ENCODE data around the gene RAB22A.

The RAB22A gene

GRCh38 chr20:58309591-58310290 is at the start of gene RAB22A:
RAB22A (plus strand) TSS chr20:58309715; CDS start chr20:58309977, 262 bp downstream.
- DNase-seq = peak; percentile 40

DNA sequence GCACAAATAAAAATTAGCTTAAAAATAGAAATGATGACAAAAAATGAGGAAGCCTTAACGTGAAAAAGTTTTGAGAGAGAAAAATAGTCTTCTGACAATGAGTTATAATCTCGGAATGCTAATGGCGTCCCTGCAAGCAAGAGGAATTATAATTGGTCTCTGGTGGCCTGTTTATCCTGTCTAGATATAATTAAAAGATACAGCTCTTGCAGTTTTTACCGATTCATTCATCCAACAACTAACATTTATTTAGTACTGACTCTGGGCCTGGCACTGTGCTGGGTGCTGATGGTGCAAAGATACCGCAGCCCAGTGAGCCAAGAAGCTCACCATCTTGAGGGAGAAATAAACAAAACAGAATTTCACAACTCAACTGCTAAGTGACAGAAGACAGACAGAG is 49.5 kb upstream of the RAB22A start:
- DNase-seq = no peak

GRCh38 chr20:58261660-58262059 is 47.9 kb upstream of the RAB22A start:
- no peak for DNase-seq

GRCh38 chr20:58264271-58264670 is 45.2 kb upstream of the RAB22A start:
- no peak for DNase-seq

DNA sequence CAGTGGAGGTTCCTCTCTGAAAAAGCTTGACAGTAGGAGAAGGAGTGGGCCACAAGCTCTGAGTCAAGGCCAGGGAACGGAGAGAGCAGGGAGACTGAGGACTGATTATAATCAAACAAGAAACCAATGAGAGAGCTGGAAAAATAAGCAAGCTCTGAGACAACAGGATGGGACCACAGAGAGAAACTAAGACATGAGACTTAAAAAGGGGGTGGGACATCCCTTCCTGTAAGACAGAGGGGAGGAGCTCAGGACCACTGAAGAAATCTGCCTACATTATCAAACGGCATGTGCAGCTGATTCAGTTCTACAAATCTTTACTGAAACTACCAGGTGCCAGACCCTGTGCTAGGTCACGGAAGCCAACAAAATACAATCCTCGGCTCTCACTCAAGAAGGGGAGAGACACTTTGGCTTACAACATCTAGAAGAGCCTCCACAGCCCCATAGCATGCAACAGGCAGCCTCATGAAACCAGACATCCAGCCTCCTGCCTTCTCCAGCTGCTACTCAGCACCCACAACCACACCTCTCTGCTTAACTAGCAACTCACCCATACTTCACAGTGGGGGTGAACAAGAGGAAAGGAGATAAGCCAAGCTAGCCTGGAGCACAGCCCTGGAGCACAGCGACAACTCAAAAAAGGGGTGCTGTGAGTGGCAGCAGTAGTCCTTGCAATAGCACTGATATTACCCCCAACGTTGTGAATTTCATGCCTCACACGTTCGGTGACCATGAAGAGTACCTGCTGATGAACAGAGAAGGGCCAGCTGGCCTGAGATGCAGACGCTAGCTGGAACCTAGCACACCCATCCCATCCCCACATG is 41.9 kb upstream of the RAB22A start:
- DNase-seq = no peak

DNA sequence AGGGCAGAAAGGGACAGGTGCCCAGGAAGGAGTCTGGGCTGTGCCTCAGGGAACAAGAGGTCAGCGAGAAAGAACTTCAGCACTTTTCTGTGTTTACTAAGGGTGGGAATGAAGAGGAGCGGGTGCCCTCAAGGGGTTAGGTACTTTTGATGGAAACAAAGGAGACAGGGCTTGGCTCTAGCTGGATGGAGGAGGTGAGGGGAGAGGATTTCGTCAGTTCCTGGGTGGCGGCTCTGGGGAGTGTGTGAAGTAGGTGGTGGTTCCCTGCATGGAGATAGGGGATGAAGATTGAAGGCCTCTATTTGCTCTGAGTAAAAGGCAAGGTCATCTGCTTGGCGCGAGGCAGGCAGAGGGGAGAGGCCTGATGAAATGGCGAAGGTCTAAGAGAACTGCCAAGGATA is 41.1 kb upstream of the RAB22A start:
- no peak for DNase-seq

DNA sequence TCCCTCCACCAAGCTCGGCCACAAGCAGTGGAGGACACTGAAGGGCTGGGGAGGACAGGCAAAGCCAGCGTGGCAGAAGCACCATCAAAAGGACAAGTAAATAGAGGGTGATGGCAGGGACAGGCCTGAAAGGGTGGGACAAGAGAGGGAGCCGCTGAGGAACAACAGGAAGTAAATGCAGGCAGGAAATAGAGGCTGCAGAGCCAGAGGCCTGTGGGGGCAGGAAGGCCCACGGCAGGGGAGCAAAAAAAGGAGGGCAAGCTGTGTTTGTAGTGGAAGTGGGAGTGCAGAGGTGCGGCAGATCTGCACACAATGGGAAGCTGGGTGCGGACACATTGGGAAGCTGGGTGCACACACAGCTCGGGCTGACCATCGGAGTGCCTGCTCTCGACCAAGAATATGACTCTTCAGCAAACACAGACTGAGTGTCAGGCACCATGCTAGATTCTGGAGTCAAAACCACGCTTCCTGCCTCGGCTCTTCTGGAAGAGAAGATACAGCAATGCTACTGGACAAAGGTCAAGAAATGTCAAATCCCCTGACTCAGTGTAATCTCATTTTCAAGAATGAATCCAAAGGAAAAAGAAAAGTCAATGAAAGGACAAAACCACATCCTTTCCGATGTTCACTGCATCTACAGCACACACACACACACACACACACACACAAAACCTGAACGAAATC is 40.4 kb upstream of the RAB22A start:
- DNase-seq = no peak

DNA sequence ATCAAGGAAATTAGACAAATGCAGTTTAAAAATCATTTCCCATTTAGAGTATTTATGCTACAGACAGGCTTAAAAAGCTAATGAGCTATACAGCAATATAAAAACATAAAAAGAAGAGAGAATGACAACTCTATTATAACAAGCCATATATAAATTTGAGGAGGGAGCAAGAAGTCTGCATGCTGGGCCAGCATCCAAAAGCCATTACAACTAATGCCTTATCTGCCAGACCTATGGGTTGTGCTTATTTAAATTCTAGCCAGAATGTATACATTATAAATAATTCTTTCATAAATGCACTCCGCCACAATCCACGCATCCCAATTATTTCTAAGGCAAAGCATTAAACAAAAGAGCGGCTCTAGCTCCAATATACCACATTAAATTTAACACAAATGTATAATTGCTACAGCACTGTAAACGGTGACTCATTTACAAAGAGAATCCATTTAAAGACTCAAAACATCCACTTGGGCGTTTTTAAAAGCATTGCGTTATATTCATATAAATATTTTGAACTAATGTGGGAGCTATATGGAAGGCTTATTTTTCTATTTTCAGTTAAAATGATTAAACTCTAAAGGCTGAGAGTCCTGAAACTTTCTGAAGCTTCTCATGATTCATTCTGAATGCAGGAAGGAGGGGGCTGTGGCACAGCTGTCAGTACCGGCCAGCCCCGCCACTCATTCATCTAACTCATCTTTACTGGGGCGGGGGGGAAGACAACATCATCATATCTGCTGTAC is 37.7 kb upstream of the RAB22A start:
- peak; percentile 54 for DNase-seq

DNA sequence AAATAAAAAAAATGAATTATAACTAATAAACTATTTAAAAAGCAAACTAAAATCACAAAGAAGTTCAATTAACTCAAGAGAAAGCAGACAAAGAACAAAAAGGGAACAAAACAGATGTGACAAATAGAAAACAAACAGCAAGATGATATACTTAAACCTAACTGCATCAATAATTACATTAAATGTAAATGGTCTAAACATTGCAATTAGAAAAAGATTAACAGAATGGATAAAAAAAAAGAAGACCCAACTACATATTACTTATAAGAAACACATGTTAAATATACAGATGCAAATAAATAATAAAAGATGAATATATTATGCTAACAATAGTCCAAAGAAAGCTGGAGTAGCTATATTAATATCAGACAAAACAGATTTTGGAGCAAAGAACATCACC is 35.1 kb upstream of the RAB22A start:
- DNase-seq = no peak

DNA sequence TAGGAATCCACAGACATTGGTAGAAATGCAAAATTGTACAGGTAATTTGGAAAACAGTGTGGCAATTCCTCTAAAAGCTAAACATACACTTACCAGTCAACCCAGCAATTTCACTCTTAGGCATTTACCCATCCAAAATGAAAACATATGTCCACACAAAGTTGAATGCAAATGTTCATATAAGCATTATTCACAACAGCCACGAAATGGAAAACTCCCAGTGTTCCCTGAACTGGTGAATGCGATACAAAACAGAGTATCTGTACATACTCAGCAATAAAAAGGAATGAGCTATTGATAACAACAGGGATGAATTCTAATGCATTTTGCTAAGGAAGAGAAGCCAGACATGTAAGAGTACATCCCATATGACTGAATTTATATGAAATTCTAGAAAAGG is 32.4 kb upstream of the RAB22A start:
- DNase-seq = no peak

DNA sequence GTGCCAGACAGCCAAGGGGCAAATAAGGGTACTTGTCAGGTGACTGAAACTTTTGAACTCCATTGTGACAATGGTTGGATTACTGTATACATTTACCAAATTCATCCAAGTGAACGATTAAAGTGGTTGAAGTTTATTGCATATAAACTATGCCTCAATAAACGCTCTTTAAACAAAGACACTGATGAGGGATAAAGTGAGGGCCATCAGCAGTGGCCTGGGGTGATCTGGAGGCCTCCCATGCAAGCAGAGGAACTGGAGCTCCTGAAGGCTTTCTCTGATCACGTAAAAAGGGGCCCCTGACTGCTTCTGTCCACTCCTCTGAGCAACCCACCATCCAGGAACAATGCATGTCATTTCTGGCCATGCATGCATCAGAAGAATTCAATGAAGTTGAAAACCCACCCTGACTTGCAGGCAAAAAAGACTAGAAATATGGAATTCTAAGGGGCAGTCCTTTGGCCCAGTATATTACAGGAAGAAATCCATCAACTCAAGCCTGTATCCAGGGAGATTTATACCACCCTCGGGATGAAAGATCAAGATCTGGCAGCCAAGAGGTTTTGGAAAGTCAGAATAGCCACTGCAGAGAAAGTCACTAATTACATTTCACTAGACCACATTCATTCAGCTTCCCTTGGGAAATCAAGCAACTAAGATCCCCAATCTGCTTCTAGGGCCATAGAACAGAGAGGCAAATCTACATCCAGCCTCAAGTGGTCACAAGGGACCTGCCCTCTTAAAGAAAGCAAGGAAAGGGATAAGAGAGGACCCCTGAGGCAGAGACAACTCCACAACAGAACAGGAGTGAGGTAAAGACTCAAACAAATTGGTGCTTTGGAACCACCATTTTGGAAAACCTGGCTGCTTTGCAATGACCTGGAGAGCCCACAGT is 31.7 kb upstream of the RAB22A start:
- no peak for DNase-seq

- DNase-seq = no peak
Measured at GRCh38 chr20:58286729-58287128, 22.8 kb upstream of the RAB22A start.

- DNase-seq = no peak
Measured at GRCh38 chr20:58287638-58288037, 21.9 kb upstream of the RAB22A start.

DNA sequence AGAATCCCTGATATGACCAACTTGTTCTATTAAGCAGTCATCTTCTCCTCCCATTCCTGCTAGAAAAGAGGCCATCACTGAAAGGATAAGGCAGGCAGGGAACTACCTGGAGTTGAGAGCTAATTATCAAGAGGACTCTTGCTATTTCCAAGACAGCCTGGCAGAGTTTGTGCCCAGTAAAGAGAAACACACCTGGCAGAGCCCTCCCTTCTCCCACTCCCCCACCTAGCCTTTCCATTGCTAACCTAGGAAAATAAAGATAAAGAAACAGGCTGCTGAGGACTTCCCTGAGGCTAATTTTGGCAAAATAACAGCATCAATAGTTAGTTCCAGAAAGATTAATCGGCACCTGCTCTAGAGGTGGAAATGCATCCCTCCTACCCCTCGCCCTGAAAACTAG is 20.4 kb upstream of the RAB22A start:
- no peak for DNase-seq

GRCh38 chr20:58293453-58293852 is 16.1 kb upstream of the RAB22A start:
- DNase-seq = no peak

DNA sequence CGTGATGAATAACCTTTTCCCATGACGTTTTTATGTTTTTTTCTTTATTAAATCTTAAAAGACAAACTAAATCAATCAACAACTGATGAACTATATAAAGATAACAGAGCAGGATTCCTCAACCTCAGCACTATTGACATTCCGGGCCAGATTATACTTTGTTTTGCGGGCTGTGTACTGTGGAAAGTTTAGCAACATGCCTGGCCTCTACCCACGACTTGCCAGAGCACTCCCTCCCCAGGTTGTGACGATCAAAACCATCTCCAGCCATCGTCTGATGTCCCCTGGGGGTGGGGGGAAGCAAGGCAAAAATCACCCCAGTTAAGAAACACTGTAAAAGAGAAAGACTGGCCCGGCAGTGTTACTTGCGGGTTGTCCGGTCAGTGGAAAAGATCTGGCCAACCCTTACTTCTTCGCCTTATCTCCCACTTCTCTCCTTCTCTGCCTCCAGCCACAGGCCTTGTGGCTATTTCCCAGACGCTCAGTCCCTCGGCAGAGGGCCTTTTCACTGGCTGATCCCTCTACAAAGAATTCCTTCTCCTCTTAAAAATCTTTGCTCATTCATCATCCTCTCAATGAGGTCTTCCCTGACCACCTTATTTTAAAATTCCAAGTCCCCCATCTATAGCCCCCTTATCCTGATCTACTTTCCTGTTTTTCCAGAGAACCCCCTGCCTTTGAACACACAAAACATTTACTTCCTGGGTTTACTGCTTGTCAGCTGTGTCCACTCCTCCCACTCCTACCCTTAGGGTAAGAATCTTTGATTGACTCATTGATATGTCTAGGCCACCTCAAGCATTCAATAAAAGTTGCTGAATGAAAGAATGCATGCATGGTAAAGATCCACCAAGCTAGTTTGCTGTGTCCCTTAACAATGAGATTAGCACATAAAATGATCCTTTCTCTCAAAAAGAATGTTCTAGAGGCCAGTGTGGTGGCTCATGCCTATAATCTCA is 14.7 kb upstream of the RAB22A start:
- no peak for DNase-seq

- DNase-seq = no peak
Measured at GRCh38 chr20:58296051-58296837, 13.3 kb upstream of the RAB22A start.

GRCh38 chr20:58297394-58297793 is 12.1 kb upstream of the RAB22A start:
- DNase-seq = no peak

DNA sequence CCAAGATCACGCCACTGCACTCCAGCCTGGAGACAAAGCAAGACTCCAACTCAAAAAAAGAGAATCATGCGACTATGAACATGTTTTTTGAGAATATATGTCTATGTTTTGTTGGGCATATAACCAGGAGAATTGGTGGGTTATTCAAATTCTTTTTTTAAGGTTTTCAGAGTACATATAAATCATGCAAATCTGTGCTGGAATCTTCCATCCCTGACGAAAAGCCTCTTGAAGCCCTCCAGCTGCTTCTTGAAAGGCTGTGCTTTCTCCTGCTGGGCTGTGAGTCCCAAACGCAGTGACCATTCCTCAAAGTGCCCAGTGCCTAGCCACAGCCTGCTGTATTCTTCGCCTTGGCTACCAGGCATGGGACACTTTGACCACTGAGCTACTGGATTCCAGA is 9.2 kb upstream of the RAB22A start:
- no peak for DNase-seq

- DNase-seq = no peak
Measured at GRCh38 chr20:58303547-58303946, 6.0 kb upstream of the RAB22A start.

All from NCI-H1105 treated with DMSO at 0.1 percent for 48 hours (cell line).